ENCODE data around the gene GLRX5.

GLRX5 gene

DNA sequence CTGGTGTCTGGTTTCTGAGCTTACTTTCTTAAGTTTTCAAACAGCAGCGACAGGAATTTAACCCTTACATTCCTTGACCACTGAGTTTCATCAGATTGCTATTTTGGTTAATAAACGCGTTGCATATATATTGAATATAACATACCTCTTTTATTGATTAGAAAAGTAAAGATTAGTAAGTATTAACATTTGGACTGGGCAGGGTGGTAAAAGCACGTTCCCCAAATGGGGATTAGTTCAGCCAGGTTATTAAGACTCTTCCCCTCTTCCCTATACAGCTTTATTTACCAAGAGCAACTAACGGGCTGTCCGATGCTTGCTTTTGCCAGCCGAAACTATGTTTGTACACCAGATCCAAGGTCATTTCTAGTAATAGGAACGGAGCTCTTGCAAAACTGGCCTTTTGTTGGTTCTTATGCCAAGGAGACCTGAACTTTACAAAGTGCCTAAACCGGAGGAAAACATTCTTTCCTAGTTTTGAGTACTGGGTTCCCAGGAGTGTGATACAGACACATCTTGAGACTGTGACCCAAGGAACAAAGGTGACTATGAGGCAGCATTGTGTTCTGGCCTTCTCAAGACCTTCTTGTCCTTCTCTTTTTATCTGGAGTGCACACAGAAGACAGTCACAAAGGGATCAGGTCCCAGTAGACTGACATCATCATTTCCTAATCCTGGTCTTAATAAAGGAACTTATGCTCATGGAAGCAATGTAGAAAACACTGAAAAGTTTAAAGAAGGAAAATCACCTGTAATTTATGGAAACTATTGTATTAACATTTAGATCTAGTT lies 2.6 kb downstream of the GLRX5 start:
- H3K27ac Mint-ChIP-seq = no peak overlapping the region
- no peak overlapping the region for H3K4me3 Mint-ChIP-seq
- no peaks in the 10 kb centered on the region for H3K27me3 Mint-ChIP-seq
- peaks cover 42 to 58% of the 10 kb centered on the region in 2 donors for H3K4me1 Mint-ChIP-seq (ENCODE audit: low read depth in 2 of 2)
- H3K36me3 Mint-ChIP-seq (ENCODE audit: insufficient read depth) = peaks cover 11% of the 10 kb centered on the region
- DNase-seq = no peak
- no peaks in the 10 kb centered on the region for H3K9me3 Mint-ChIP-seq
- ATAC-seq (replicated peaks) = no peak

DNA sequence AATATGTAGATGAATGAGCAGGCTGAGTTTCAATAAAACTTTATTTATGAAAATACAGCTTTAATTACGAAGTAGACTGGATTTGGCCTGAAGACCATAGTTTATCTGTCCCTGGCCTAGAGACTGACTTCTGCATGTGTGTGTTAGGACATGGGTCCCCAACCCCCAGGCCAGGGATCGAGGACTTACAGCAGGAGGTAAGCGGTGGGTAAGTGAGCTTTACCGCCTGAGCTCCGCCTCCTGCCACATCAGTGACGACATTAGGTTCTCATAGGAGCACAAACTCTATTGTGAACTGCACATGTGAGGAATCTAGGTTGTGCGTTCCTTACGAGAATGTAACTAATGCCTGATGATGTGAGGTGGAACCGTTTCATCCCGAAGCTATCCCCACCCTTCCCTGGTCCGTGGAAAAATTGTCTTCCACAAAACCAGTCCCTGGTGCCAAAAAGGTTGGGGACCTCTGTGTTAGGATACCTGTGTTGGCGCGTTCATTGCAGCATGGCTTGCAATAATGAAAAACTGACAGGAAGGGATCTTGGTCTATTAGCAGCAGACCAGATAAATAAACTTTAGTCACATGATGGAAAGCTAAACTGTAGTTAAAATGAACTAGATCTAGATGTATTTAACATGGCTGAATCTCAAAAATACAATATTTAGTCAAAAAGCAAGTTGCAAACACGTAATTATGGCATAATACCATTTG lies 4.1 kb downstream of the GLRX5 start:
- DNase-seq = no peak
- H3K36me3 Mint-ChIP-seq (ENCODE audit: insufficient read depth) = peaks cover 10% of the 10 kb centered on the region
- peaks cover 28 to 49% of the 10 kb centered on the region in 2 donors for H3K4me1 Mint-ChIP-seq (ENCODE audit: low read depth in 2 of 2)
- no peaks in the 10 kb centered on the region for H3K27me3 Mint-ChIP-seq
- no peak for ATAC-seq (replicated peaks)
- no peaks in the 10 kb centered on the region for H3K9me3 Mint-ChIP-seq
- no peak overlapping the region for H3K4me3 Mint-ChIP-seq
- no peak overlapping the region for H3K27ac Mint-ChIP-seq

DNA sequence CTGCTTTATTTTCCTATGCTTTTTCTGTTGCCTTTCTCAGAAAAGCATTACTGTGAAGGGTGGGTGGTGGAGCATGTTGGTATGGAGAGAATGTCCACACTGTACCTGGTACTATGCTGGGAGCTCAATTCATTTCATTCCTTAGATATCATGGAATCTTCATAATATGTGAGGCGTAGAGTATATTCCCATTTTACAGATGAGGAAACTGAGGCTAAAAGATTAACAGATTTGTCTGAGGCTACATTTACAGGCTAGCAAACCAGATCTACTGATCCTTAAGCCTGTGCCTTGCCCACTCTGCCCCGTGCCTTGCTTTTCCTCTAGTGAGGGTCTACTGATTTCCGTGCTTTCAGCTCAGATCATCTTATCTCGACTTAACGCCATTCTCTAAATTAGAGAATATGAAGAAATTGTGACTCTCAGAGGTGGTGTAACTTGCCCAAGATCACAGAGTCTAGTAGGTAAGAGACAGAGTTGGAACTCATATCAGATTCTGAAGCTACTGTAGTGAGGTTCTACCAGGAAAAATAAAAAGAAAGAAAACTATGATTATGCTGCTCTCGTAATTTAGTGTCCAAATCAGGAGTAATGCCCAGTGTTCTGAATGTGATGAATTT lies 5.5 kb downstream of the GLRX5 start:
- H3K9me3 Mint-ChIP-seq = no peaks in the 10 kb centered on the region
- DNase-seq (no peak), ATAC-seq (replicated peaks) (no peak)
- H3K27ac Mint-ChIP-seq = no peak overlapping the region
- H3K4me3 Mint-ChIP-seq = no peak overlapping the region
- peaks cover 25 to 48% of the 10 kb centered on the region in 2 donors for H3K4me1 Mint-ChIP-seq (ENCODE audit: low read depth in 2 of 2)
- H3K36me3 Mint-ChIP-seq (ENCODE audit: insufficient read depth) = peaks cover 7% of the 10 kb centered on the region
- H3K27me3 Mint-ChIP-seq = no peaks in the 10 kb centered on the region

DNA sequence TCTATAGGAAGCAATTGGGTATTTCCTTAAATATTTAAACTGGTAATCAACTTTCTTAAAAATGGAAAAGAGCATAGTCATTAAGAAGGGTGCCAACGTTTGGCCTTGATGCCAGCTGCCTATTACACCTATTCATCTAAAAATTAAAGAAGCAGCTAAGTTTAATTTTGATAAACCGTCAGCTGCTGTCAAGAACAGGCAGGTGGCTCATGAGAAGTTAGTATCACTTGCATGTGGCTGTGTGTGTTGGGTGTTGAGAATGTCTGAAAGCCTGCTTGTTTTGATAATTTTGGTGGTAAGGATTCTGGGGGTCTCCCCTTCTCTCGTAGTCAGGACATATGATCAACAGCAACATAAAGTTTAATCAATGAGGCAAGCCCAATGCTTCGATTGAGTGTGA lies 6.5 kb downstream of the GLRX5 start:
- ATAC-seq (replicated peaks) = no peak
- peaks cover 7% of the 10 kb centered on the region for H3K36me3 Mint-ChIP-seq (ENCODE audit: insufficient read depth)
- no peak overlapping the region for H3K4me3 Mint-ChIP-seq
- no peaks in the 10 kb centered on the region for H3K27me3 Mint-ChIP-seq
- H3K27ac Mint-ChIP-seq = no peak overlapping the region
- H3K9me3 Mint-ChIP-seq = no peaks in the 10 kb centered on the region
- no peak for DNase-seq
- H3K4me1 Mint-ChIP-seq (ENCODE audit: low read depth in 2 of 2) = peaks cover 16 to 39% of the 10 kb centered on the region in 2 donors

DNA sequence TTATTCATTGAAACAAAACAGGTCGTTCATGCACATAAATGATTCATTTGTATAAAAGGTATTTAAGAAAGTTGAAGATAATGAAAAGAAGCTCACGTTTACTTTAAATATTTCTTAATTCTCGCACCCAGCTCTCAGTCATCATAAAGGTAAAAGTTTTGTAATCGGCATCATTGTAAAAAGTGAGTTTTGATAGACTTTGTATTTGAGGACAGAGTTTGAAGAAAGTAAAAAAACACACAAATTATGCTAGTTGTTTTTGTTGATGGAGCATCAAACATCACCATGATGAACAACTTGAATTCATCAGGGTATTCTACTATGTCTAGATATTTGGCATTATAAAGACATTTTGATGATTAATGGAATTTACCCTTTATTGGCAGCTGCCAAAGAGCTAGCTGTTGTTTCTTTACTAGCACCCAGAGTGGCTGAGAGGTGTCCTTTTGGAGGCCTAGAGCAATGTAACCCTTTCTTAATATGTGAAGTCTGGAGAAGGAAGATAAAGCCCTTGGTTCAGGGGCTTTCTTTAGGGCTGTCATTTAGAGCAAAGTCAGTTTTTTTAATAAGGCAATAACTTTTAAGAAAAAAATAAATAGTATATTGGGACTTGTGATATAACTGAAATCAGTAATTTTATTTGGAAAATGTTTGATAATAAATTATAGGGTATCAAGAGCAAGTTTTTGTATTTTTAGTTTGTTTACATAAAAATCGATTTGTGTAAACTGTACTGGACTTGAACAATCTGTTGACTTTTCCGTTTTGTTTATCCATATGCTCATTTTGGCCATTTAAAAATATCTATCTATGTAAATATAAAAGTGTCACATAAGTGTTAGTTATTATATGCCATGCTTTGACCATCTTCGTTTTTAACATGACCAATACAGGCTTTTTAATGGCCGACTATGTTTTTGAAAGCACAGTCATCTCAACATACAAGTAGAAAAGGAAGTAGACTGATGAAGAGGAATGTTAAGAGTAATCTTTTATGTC lies 7.4 kb downstream of the GLRX5 start:
- Mint-ChIP-seq H3K27me3 (no peaks in the 10 kb centered on the region), H3K27ac (peak overlapping the region in 1 of 2 donors; percentile 22), H3K4me1 (ENCODE audit: low read depth in 2 of 2) (peaks cover 18 to 42% of the 10 kb centered on the region in 2 donors), H3K4me3 (no peak overlapping the region), H3K9me3 (no peaks in the 10 kb centered on the region), H3K36me3 (ENCODE audit: insufficient read depth) (peaks cover 7% of the 10 kb centered on the region)
- DNase-seq = no peak
- ATAC-seq (replicated peaks) = no peak

DNA sequence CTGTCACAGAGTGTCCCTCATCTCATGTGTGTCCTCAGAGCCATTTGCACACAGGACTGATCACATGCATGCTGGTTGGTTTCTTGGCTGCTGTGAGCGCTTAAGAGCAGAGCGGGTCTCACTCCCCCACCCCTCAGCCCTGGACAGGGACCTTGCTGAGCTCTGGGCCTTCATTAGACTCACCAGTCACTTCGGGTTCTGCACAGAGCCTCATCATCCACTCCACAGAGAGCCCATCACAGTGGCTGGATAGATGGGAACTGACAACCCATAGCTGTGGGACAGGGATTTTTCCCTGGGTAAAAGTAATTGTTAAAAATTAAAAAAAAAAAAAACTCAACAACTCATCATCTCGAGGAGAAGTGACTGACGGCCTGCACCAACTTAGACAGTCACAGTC lies 8.2 kb downstream of the GLRX5 start:
- H3K4me3 Mint-ChIP-seq = no peak overlapping the region

DNA sequence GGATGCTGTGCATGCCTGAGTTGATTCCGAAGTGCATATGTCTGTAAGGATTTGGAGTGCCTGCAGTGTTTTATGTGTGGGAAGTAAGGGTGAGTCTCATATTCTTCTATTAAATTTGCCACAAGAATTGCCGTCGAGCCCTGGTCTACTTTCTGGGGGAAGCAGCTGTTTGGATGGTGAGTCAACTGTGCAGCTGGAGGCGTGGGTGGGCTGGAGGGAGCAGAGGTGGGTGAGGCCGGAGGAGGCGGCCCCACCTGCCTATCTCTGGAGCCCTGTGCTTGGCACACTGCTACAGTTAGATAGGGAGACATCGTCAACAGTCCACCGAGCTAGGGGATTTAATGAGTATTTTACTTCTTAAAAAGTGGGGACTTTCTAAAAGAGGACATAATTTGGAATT lies 9.7 kb downstream of the GLRX5 start:
- H3K9me3 Mint-ChIP-seq = no peaks in the 10 kb centered on the region
- no peak overlapping the region for H3K27ac Mint-ChIP-seq
- ATAC-seq (replicated peaks) (no peak), DNase-seq (no peak)
- peaks cover 7% of the 10 kb centered on the region for H3K36me3 Mint-ChIP-seq (ENCODE audit: insufficient read depth)
- no peak overlapping the region for H3K4me3 Mint-ChIP-seq
- peaks cover 9 to 26% of the 10 kb centered on the region in 2 donors for H3K4me1 Mint-ChIP-seq (ENCODE audit: low read depth in 2 of 2)
- no peaks in the 10 kb centered on the region for H3K27me3 Mint-ChIP-seq

More for the DNA sequence above, 8.2 kb downstream of the GLRX5 start:
- Mint-ChIP-seq H3K27me3 (no peaks in the 10 kb centered on the region), H3K9me3 (no peaks in the 10 kb centered on the region), H3K4me1 (ENCODE audit: low read depth in 2 of 2) (peaks cover 15 to 40% of the 10 kb centered on the region in 2 donors), H3K27ac (no peak overlapping the region), H3K36me3 (ENCODE audit: insufficient read depth) (peaks cover 7% of the 10 kb centered on the region)
- no peak for DNase-seq
- ATAC-seq (replicated peaks) = no peak

DNA sequence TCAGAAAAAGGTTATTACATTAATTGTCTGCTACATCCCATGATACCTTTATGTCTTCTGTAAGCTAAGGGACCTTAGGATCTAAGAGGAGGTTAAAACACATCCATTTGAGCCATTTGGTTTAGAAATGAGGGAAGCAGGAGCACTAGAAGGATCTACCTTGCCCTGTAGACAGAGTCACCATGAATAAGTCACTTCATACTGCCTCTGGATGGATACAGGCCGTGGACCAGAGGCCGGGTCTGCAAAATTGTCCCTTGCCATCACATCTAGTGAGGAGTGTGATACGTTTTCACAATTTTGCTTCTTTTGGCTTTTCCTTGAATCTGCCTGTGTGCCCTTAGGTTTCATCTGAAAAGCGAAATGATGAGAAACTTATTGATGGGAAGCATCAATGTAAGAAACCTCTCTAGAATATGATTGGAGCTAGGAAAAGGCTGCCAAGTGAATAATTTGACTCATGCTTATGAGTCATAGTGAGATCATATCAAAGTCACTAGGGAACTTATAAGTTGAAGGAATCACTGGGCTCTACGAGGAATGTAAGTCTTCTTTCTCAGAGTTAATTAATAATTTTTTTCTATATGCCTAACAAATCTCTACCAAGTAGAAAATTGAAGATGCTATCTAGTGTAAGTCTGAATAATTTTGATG lies 10.8 kb downstream of the GLRX5 start:
- Mint-ChIP-seq H3K4me3 (no peak overlapping the region), H3K4me1 (ENCODE audit: low read depth in 2 of 2) (peaks cover 5 to 19% of the 10 kb centered on the region in 2 donors), H3K36me3 (ENCODE audit: insufficient read depth) (peaks cover 7% of the 10 kb centered on the region), H3K9me3 (no peaks in the 10 kb centered on the region), H3K27me3 (no peaks in the 10 kb centered on the region), H3K27ac (peak overlapping the region in 1 of 2 donors; percentile 52)
- no peak for DNase-seq
- ATAC-seq (replicated peaks) = no peak

DNA sequence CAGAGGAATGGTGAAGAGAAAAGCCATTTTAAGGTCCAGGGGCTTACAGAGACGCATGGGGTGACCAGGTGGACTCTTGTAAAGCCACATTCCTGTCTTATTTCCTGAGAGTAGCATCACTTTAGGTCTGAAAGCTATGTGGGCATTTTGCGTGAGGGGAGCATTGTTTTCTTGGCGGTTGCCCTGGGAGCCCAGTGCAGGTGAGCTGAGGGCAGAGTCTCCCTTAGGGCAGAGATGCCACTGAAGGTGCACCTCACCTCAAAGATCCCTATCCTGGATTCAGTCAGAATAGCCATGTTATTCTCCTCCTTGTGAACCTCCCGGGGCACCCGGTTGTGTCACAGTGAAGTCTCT lies 12.4 kb downstream of the GLRX5 start:
- Mint-ChIP-seq H3K9me3 (no peaks in the 10 kb centered on the region), H3K4me3 (no peak overlapping the region), H3K4me1 (ENCODE audit: low read depth in 2 of 2) (peaks cover 2 to 14% of the 10 kb centered on the region in 2 donors), H3K27ac (peak overlapping the region in 1 of 2 donors; percentile 52), H3K36me3 (ENCODE audit: insufficient read depth) (peaks cover 7% of the 10 kb centered on the region), H3K27me3 (no peaks in the 10 kb centered on the region)
- ATAC-seq (replicated peaks) (no peak), DNase-seq (no peak)

DNA sequence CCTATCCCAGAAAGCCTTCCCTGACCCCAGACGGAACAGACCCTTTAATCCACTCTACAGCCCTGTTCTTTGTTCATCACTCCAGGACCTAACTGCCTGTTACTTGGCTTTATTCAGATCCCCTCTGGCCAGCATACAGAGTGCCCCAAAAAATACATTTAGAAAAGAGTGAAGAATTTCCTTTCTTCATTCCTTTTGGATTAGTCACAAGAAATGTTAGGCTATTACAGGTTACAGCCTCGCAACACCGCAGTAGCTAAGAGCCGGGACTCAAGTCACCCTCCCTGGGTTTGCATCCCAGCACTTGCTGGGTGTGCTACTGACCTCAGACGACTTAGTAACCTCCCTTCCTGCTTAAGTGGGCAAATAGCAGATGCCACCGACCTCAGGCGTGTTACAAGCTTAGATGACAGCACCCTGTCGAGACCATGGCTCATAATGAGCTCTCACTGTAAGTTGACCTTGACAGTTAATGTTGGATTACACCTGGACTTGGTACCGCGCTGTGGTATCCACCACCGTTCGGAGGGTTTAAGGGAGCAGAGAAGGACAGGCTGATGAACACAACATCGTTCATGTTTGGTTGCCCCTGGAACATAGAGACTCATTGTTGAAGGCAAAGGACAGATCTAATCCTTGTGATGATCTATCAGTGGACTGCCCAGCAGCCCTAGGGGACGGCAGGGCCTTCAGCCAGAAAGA lies 12.9 kb downstream of the GLRX5 start:
- no peaks in the 10 kb centered on the region for H3K27me3 Mint-ChIP-seq
- ATAC-seq (replicated peaks) (no peak), DNase-seq (no peak)
- H3K9me3 Mint-ChIP-seq = no peaks in the 10 kb centered on the region
- H3K36me3 Mint-ChIP-seq (ENCODE audit: insufficient read depth) = peaks cover 7% of the 10 kb centered on the region
- H3K27ac Mint-ChIP-seq = no peak overlapping the region
- H3K4me3 Mint-ChIP-seq = no peak overlapping the region
- H3K4me1 Mint-ChIP-seq (ENCODE audit: low read depth in 2 of 2) = peaks cover 2 to 14% of the 10 kb centered on the region in 2 donors

DNA sequence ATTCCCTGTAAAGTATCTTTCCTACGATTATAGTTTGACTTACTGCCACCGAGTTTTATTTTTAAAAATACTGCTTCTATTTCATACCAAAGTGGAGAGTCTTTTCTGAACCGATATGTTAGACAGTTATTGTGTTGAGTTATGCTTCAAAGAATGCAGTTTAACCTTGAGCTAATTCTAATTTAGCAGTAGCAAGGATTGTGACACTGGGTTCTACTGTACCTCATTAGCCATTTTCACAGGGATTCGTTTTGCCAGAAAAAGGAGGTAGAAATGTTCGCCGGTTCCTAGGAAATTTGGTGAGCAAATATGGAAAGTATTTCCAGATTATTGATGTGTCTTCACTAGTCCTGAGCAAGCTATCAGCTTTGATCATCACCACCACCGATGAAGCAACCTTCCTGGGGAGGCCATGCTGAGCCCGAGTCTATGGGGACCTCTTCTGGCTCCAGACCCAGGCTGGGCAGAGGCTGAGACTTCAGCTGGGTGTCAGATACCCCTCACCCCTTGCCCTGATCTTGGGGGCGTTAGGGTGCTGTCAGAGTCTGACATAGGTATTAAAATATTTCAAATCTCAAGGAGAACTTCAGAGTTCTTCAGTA lies 13.6 kb downstream of the GLRX5 start:
- ATAC-seq (replicated peaks) (no peak), DNase-seq (no peak)
- peaks cover 7% of the 10 kb centered on the region for H3K36me3 Mint-ChIP-seq (ENCODE audit: insufficient read depth)

More for the DNA sequence above, 13.6 kb downstream of the GLRX5 start:
- Mint-ChIP-seq H3K27ac (no peak overlapping the region), H3K27me3 (no peaks in the 10 kb centered on the region), H3K9me3 (no peaks in the 10 kb centered on the region), H3K4me1 (ENCODE audit: low read depth in 2 of 2) (peaks cover 2 to 14% of the 10 kb centered on the region in 2 donors), H3K4me3 (no peak overlapping the region)

Measured in effector memory CD8-positive, alpha-beta T cell (primary cell).